ENCODE results near the gene FBXL13. TPM values are rescaled to one million over a fixed set of nuclear protein-coding genes. Genes with fewer than 3 reads are reported as not detected.

The FBXL13 gene
- total RNA-seq, 2 experiments from 2014 or later, result 1.6 to 2.0 TPM

- intact Hi-C loops (cut with micrococcal nuclease; ENCODE audit: unreplicated experiment), result no loop called here
- H3K9me2 ChIP-seq (ENCODE audit: insufficient read depth, low read length), result no peaks in the 10 kb centered on the region
- CTCF ChIA-PET (ENCODE audit: unreplicated experiment), result no interaction called here
- H3K36me3 ChIP-seq (ENCODE audit: insufficient read depth, low read length), result no peaks in the 10 kb centered on the region
- H4K20me1 ChIP-seq (ENCODE audit: insufficient read depth, low read length), result no peaks in the 10 kb centered on the region
- TF ChIP-seq, protein P1, sequence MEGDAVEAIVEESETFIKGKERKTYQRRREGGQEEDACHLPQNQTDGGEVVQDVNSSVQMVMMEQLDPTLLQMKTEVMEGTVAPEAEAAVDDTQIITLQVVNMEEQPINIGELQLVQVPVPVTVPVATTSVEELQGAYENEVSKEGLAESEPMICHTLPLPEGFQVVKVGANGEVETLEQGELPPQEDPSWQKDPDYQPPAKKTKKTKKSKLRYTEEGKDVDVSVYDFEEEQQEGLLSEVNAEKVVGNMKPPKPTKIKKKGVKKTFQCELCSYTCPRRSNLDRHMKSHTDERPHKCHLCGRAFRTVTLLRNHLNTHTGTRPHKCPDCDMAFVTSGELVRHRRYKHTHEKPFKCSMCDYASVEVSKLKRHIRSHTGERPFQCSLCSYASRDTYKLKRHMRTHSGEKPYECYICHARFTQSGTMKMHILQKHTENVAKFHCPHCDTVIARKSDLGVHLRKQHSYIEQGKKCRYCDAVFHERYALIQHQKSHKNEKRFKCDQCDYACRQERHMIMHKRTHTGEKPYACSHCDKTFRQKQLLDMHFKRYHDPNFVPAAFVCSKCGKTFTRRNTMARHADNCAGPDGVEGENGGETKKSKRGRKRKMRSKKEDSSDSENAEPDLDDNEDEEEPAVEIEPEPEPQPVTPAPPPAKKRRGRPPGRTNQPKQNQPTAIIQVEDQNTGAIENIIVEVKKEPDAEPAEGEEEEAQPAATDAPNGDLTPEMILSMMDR (conservative IDR thresholded peaks at IDR 0.05; ENCODE audit: low read length), result no peak
- TF ChIP-seq EZH2phosphoT487 (IDR thresholded peaks at IDR 0.05; ENCODE audit: borderline replicate concordance, low read depth, low read length), result no peak
- no TSS peak for BruUV-seq (replicated peaks)
- no peak overlapping the region for H3K4me2 ChIP-seq (ENCODE audit: low read length)
- no peak for DNase-seq (ENCODE audit: low spot score)
- H2AFZ ChIP-seq (ENCODE audit: low read length), result no peak overlapping the region
- no peak overlapping the region for H3K4me3 ChIP-seq (ENCODE audit: low read depth, low read length, poor library complexity, severe bottlenecking)
- H3K79me2 ChIP-seq (ENCODE audit: insufficient read depth, low read depth, low read length), result no peaks in the 10 kb centered on the region
- no peaks in the 10 kb centered on the region for H3K4me1 ChIP-seq (ENCODE audit: insufficient read depth, low read length, poor library complexity, severe bottlenecking)
- POLR2A ChIA-PET, result interaction anchor here (0.9 kb wide), 1 partner anchor 115 kb away, joined by 4 read pairs; no protein-coding TSS in a partner anchor
- H3K9me3 ChIP-seq (ENCODE audit: low read length), result no peaks in the 10 kb centered on the region
- H3K27ac ChIP-seq (ENCODE audit: low read depth, low read length, poor library complexity, severe bottlenecking), result no peak overlapping the region
Measured at GRCh38 chr7:102925976-102926782, 148.4 kb downstream of the FBXL13 start.

DNA sequence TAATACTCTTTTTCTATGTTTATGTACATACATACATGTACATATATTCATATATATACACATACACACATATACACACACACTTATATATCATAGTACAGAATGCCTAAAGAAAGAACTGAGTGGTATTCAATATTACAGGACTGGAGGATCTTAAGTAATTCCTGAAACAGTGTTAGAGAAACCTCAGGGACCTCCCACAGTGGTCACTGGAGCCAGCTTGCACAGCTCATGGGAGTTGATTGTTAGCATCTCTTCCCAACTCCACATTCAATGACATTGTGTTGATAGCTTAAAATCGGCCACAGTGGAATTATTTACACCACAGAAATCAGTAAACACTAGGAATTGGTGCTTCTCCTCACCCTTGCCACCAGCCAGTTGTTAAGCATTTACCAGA lies 155.8 kb downstream of the FBXL13 start:
- CTCF ChIA-PET (ENCODE audit: unreplicated experiment), result no interaction called here
- no peaks in the 10 kb centered on the region for H3K4me1 ChIP-seq (ENCODE audit: insufficient read depth, low read length, poor library complexity, severe bottlenecking)
- H3K4me3 ChIP-seq (ENCODE audit: low read depth, low read length, poor library complexity, severe bottlenecking), result no peak overlapping the region
- DNase-seq (ENCODE audit: low spot score), result no peak
- H3K9me2 ChIP-seq (ENCODE audit: insufficient read depth, low read length), result no peaks in the 10 kb centered on the region
- no peaks in the 10 kb centered on the region for H3K79me2 ChIP-seq (ENCODE audit: insufficient read depth, low read depth, low read length)
- H3K36me3 ChIP-seq (ENCODE audit: insufficient read depth, low read length), result no peaks in the 10 kb centered on the region
- intact Hi-C loops (cut with micrococcal nuclease; ENCODE audit: unreplicated experiment), result no loop called here
- no peak overlapping the region for H3K27ac ChIP-seq (ENCODE audit: low read depth, low read length, poor library complexity, severe bottlenecking)
- BruUV-seq (replicated peaks), result no TSS peak
- no peaks in the 10 kb centered on the region for H4K20me1 ChIP-seq (ENCODE audit: insufficient read depth, low read length)
- H3K9me3 ChIP-seq (ENCODE audit: low read length), result no peaks in the 10 kb centered on the region
- H3K4me2 ChIP-seq (ENCODE audit: low read length), result no peak overlapping the region
- no peak overlapping the region for H2AFZ ChIP-seq (ENCODE audit: low read length)
- TF ChIP-seq EZH2phosphoT487 (IDR thresholded peaks at IDR 0.05; ENCODE audit: borderline replicate concordance, low read depth, low read length), result no peak
- TF ChIP-seq, protein P1 (conservative IDR thresholded peaks at IDR 0.05; ENCODE audit: low read length), result no peak
- POLR2A ChIA-PET, result no interaction called here

All from OCI-LY7 (cell line).